Immature natural killer cell (primary cell): ENCODE results near the gene DNAH3. TPM values are rescaled to one million over a fixed set of nuclear protein-coding genes. Genes with fewer than 3 reads are reported as not detected.

Experiments
- DNase-seq, 3 donors: peaks; one replicate each; pipeline ENCODE4 v3.0.0; 2022; ENCODE audit warnings: mixed read lengths in 1 of 3
- H3K27ac Mint-ChIP-seq, 6 donors: one replicate each; pipeline ENCODE4 v1.8.0; 2020; ENCODE audit warnings: mixed read lengths in 6 of 6, mild to moderate bottlenecking in 5 of 6, inconsistent platforms in 4 of 6, moderate library complexity in 3 of 6
- H3K27me3 Mint-ChIP-seq, 3 donors: one replicate each; pipeline ENCODE4 v1.8.0; 2020 to 2021; ENCODE audit warnings: low read depth in 3 of 3, mild to moderate bottlenecking in 3 of 3, mixed read lengths in 3 of 3, moderate library complexity in 3 of 3, inconsistent platforms in 1 of 3
- H3K36me3 Mint-ChIP-seq, 3 donors: one replicate each; pipeline ENCODE4 v1.8.0; 2020; ENCODE audit warnings: mixed read lengths in 3 of 3, inconsistent platforms in 2 of 3, mild to moderate bottlenecking in 2 of 3
- H3K4me1 Mint-ChIP-seq, 2 donors: one replicate each; pipeline ENCODE4 v1.8.0; 2020; ENCODE audit warnings: inconsistent platforms in 2 of 2, mild to moderate bottlenecking in 2 of 2, mixed read lengths in 2 of 2, moderate library complexity in 1 of 2
- H3K4me3 Mint-ChIP-seq, 5 donors: one replicate each; pipeline ENCODE4 v1.8.0; 2020; ENCODE audit warnings: mild to moderate bottlenecking in 5 of 5, mixed read lengths in 5 of 5, inconsistent platforms in 3 of 5, moderate library complexity in 3 of 5
- H3K9me3 Mint-ChIP-seq, 6 donors: one replicate each; pipeline ENCODE4 v1.8.0; 2020; ENCODE audit warnings: mild to moderate bottlenecking in 6 of 6, mixed read lengths in 6 of 6, inconsistent platforms in 4 of 6, moderate library complexity in 3 of 6
- polyA plus RNA-seq, 3 donors: library from polyadenylated mRNA; unstranded; fragments of 300-500 nt; fragmentation: Illumina TruSeq; gene quantifications; one replicate each; pipeline ENCODE4 v1.2.3, GENCODE V29; 2021

DNAH3 gene
- polyA plus RNA-seq, 3 donors from 2014 or later: 0.02 TPM; not detected in 2

DNA sequence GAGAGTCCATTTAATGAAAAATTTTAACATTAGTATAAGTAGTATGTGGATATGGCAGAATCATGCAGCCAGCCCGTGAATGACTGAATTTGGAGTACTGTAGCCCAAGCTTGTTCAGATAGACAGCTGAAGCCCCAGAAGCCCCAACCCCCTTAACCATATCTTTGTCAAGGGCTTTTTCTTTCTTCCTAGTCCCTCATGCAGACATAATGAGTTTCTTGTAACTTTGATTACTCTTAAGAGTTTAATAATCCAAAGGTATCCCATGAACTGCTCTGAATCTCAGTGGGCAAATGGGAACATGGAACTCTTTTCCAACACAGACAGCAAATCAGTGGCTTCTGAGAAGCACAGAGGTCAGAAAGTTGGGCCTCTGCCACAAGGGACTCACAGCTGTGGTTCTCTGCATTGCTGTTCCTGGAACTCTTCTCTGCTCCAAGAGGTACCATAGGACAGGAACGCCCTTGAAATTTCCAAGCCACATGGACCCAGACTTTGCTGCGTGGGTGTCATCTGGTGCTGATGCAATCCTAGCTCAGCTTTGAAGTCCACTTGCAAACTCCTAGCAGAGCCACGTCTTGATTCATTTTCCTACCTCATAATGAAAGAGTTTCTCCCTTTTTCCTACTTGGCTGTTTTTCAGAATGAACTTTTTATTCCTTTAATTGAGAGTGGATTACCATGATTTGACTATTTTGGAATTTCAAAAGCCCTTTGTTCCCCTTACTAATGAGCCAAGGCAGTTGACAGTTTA is 232.0 kb downstream of the DNAH3 start:
- no peak overlapping the region for H3K27ac Mint-ChIP-seq

DNA sequence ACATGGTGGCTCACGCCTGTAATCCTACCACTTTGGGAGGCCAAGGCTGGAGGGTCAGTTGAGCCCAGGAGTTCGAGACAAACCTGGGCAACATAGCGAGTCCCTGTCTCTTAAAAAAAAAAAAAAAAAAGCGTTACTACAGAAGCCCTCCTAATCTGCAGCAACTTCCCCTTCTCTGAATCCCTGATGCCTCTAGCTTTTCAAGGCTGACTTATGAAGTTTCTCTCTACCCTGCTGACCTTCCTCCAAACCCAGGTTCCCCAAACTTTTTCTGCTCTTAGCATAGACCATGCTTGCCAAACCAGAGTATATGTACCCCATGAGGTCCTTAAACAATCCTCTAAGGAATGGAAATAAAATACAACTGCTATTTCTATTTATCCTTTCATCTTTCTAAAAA is 233.7 kb downstream of the DNAH3 start:
- Mint-ChIP-seq H3K27me3 (no peaks in the 10 kb centered on the region), H3K4me1 (peaks cover 0 to 3% of the 10 kb centered on the region in 2 donors), H3K4me3 (no peak overlapping the region), H3K27ac (no peak overlapping the region), H3K9me3 (no peaks in the 10 kb centered on the region), H3K36me3 (peaks cover 4 to 22% (median 21%) of the 10 kb centered on the region in 3 donors)
- DNase-seq: no peak

More for the DNA sequence above, 232.0 kb downstream of the DNAH3 start:
- no peak overlapping the region for H3K4me3 Mint-ChIP-seq
- peaks cover 0 to 3% (median 0%) of the 10 kb centered on the region in 3 donors for H3K27me3 Mint-ChIP-seq
- no peak for DNase-seq
- peaks cover 8 to 25% (median 25%) of the 10 kb centered on the region in 3 donors for H3K36me3 Mint-ChIP-seq
- H3K4me1 Mint-ChIP-seq: peaks cover 0 to 3% of the 10 kb centered on the region in 2 donors
- H3K9me3 Mint-ChIP-seq: no peaks in the 10 kb centered on the region

DNA sequence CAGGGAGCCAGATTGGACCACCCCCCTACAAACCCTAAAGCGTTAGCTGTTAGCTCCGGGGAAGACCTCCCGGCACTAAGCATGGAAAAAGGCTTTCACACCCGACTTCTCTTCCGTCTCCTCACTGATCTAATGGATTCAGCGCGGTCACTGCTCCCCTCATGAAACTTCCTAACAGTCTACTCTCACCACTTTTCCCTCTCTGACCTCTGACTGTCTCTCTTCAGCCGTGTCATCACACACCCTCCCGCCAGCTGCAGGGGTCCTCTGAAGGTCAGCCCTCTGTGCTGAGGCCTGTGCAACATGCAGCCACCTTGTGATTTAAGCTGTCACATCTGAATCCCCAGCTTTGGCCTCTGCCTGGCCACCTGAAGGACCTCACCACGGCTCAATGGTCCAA is 234.4 kb downstream of the DNAH3 start:
- H3K27ac Mint-ChIP-seq: peak overlapping the region in 1 of 6 donors; percentile 35
- no peak overlapping the region for H3K4me3 Mint-ChIP-seq

DNA sequence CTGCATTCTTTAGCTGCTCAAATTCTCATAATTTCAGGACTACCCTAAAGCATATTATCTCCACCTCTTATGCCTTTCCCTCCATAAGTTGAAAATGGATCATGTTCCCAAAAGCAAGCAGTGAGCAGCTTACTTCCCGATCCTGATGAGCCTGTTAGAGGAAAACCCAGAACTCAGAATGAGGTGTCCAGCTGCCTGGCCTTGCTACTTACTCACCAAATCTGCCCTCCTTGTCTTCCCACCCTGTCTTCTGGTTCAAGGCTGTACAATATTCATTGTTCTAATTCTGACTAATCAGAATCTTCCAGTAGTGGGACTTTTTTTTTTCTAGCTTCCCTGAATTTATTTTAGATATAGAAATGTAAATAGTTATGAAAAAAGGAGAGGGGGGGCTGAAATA is 239.3 kb downstream of the DNAH3 start:
- no peak for DNase-seq
- no peaks in the 10 kb centered on the region for H3K9me3 Mint-ChIP-seq
- H3K27me3 Mint-ChIP-seq: peaks cover 0 to 1% (median 0%) of the 10 kb centered on the region in 3 donors
- H3K4me1 Mint-ChIP-seq: peaks cover 0 to 2% of the 10 kb centered on the region in 2 donors
- H3K4me3 Mint-ChIP-seq: no peak overlapping the region
- H3K27ac Mint-ChIP-seq: peak overlapping the region in 1 of 6 donors; percentile 37
- peaks cover 3 to 7% (median 7%) of the 10 kb centered on the region in 3 donors for H3K36me3 Mint-ChIP-seq

More for the DNA sequence above, 234.4 kb downstream of the DNAH3 start:
- Mint-ChIP-seq H3K4me1 (peaks cover 0 to 3% of the 10 kb centered on the region in 2 donors), H3K36me3 (peaks cover 4 to 22% (median 21%) of the 10 kb centered on the region in 3 donors), H3K27me3 (peaks cover 0 to under 1% (median 0%) of the 10 kb centered on the region in 3 donors), H3K9me3 (no peaks in the 10 kb centered on the region)
- no peak for DNase-seq

DNA sequence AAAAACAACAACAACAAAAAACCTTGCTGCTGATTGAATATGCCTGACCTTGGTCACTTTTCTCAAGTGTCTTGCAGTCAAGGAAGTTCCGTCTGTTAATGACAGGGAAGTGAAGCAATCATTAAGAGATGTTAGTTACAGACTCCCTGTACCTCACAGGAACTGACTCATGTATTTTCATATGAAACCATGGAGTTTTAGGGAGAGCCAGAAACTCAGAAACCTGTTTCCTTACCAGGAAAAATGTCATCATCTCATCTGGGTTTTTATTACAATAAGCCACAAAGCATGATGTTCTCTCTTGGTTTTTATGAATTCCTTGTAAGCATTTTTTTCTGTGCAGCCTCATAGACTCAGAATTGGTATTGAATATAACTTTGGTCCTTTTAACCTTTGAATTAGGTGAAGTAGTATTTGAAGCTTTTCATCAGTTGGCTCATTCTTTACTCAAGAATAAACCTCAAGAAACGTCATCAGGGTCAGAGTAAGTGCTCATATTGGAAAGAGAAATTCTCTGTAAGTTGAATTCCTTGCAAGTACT is 239.8 kb downstream of the DNAH3 start:
- no peak overlapping the region for H3K27ac Mint-ChIP-seq
- no peak overlapping the region for H3K4me3 Mint-ChIP-seq
- no peak for DNase-seq
- no peaks in the 10 kb centered on the region for H3K9me3 Mint-ChIP-seq
- H3K27me3 Mint-ChIP-seq: peaks cover 0 to 1% (median 0%) of the 10 kb centered on the region in 3 donors
- peaks cover 0 to 5% (median 4%) of the 10 kb centered on the region in 3 donors for H3K36me3 Mint-ChIP-seq
- H3K4me1 Mint-ChIP-seq: peaks cover 0 to 3% of the 10 kb centered on the region in 2 donors

DNA sequence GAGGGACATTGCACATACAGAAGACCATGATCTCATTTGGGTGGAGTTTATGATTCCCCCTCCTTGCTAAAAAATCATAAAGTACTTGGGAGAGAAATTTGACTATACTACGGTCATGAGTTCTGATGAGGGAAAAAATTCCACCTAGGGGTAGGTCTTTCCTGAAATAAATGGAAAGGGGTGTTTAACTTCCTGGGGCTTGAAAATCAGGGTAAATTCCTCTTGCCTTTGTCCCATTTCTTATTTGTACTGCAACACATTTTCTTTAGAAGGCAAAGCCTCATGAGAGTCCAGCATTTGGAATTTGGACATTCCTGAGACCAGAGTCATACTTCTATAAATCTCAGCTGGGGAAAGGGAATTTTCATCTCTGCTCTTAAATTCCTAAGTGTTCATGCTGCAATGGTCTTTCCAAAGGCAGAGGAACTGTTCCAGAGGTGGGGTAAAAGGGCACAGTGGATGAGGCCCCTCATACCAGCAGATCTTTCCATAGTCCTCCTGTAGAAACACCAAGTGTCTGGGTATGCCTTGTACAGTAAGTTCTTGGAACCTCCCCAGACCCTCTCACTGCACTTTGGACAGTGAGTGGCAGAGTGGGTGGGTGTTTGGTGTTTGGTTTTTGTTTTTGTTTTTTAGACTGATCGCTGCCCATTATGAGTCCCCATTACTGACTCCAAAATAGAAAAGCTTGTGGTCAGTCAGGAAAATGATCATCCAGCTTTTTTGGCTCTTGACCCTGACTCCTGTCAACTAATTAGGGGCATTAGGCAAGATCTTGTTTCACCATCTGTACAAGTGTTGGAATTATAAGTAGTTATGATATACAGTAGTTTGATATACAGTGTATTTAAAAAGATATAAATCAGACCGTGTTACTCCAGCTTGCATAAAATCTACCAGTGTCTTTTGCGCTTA is 244.0 kb downstream of the DNAH3 start:
- H3K27ac Mint-ChIP-seq: peak overlapping the region in 1 of 6 donors; percentile 58
- no peak overlapping the region for H3K4me3 Mint-ChIP-seq
- H3K9me3 Mint-ChIP-seq: no peaks in the 10 kb centered on the region
- no peaks in the 10 kb centered on the region for H3K36me3 Mint-ChIP-seq
- no peak for DNase-seq
- peaks cover 34 to 38% of the 10 kb centered on the region in 2 donors for H3K4me1 Mint-ChIP-seq
- peaks cover 3 to 6% (median 3%) of the 10 kb centered on the region in 3 donors for H3K27me3 Mint-ChIP-seq

DNA sequence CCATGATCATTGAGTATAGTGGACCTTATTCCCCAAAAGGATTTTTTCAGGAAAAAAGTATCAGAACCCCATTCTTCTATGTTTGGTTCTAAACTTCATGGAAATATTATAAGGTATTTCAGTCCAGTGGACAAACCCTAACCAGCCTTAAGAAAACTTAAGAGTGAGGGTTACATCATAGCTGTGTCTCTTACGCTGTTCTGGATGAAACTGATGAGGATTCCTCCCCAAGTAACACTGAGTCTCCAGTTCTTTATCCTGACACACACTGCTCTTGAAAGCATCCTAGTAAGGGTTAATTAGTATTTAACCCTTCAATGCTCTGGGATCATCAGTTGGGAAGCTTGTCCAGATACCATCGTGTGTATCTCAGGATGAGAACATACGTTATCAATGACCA is 245.1 kb downstream of the DNAH3 start:
- no peaks in the 10 kb centered on the region for H3K36me3 Mint-ChIP-seq
- H3K4me3 Mint-ChIP-seq: no peak overlapping the region
- peaks cover 42 to 47% of the 10 kb centered on the region in 2 donors for H3K4me1 Mint-ChIP-seq
- no peaks in the 10 kb centered on the region for H3K9me3 Mint-ChIP-seq
- H3K27me3 Mint-ChIP-seq: peaks cover 3 to 13% (median 7%) of the 10 kb centered on the region in 3 donors
- no peak for DNase-seq
- H3K27ac Mint-ChIP-seq: peak overlapping the region in 3 of 6 donors; percentile 6 to 98 (median 58)

DNA sequence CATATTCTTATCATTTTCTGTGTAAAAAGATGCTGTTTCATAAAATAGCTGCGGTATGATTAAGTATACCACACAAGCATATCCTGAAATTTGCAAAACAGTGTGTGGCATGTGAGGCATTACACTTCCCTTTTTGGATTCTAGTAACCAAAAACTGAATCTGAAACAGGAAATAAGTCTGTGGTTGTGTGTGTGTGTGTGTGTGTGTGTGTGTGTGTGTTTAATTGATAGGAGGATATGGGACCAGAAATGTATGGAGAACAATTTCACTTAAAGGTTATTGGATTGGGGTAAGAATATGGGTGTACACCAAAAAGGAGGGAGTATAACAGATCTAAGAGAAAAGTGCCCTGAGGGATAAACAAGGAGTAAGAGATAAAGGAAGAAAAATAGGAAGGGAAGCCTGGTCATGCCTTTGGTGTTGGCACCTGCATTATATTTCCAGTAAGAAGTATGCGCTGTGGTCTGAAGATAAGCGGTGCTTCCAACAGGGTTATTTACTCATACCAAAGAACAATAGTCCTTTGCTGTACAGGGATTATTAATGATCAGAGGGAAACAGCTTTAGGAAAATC is 246.1 kb downstream of the DNAH3 start:
- peak; percentile 34 to 52 (median 44) for DNase-seq
- Mint-ChIP-seq H3K9me3 (no peaks in the 10 kb centered on the region), H3K36me3 (no peaks in the 10 kb centered on the region), H3K27ac (peak overlapping the region; percentile 70 to 98 (median 89)), H3K27me3 (peaks cover 10 to 23% (median 17%) of the 10 kb centered on the region in 3 donors), H3K4me3 (peak overlapping the region; percentile 1 to 59 (median 42)), H3K4me1 (peaks cover 44 to 54% of the 10 kb centered on the region in 2 donors)

DNA sequence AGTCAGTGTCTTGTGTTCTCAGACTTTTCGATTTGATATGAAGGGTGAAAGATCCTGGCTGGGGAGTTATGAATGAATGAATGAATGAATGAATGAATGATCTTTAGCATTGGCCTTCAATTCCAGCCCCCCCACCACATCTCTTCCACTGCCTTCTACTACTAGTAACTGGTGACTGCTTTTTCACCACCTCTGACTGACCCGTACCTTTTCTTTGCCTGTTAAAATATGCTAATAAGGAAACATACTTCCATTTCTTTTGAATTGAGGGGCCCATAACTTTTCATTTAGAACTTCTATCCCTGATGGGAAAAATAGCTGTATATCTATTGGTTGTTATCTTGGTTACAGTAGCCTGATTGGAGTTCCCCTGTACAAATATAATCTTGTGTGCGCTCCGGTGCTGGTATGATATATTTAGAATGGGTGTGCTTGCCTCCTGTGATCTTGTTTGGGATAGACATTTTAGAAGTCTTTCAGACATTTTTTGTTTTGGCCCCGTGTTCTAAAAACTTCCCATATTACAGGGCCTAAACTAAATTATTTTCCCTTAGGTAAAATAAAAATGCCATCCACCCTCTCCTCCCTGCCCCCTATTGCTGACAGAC is 246.6 kb downstream of the DNAH3 start:
- H3K36me3 Mint-ChIP-seq: no peaks in the 10 kb centered on the region
- DNase-seq: no peak
- peaks cover 50 to 60% of the 10 kb centered on the region in 2 donors for H3K4me1 Mint-ChIP-seq
- H3K27me3 Mint-ChIP-seq: peaks cover 10 to 25% (median 17%) of the 10 kb centered on the region in 3 donors
- no peaks in the 10 kb centered on the region for H3K9me3 Mint-ChIP-seq
- H3K27ac Mint-ChIP-seq: peak overlapping the region; percentile 70 to 98 (median 89)
- H3K4me3 Mint-ChIP-seq: peak overlapping the region; percentile 29 to 59 (median 42)

DNA sequence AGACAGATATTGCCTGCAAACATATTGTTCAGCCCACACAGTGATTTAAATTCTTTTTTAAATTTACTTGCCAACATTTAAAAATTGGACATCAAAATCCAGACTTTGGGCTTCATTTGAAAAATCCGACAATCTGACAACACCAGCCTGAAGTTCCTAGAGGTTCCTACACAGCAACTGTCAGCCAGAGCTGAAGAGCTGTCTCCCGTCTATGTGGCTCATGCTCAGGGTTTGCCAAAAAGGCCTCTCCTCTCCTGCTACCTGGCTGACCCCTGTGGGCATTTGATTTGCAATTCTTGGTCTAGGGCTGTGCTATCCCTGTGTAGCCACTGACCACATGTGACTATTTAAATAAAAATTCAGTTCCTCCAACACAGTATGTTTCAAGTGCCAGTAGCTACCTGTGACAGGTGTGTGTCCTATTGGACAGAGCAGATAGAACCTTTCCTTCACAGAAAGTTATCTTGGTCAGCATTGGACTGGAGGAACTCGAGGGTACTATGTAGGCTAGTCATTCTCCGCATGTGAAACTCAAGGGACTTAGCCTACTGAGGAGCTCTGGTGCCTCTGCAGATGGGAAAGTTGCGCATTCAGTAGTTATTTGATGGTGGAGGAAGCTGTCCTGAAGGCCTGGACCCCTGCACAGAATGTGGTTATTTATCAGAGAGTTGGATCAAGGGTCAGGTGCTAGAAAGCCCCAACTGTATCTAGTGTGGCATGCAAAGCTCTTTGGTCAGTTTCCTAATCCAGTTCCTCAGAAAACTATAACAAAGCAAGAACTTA is 247.3 kb downstream of the DNAH3 start:
- H3K27me3 Mint-ChIP-seq: peaks cover 10 to 25% (median 17%) of the 10 kb centered on the region in 3 donors
- peaks cover 56 to 67% of the 10 kb centered on the region in 2 donors for H3K4me1 Mint-ChIP-seq
- peak overlapping the region; percentile 84 to 99 (median 94) for H3K27ac Mint-ChIP-seq
- DNase-seq: no peak
- peak overlapping the region in 3 of 5 donors; percentile 15 to 38 (median 33) for H3K4me3 Mint-ChIP-seq
- H3K36me3 Mint-ChIP-seq: no peaks in the 10 kb centered on the region
- H3K9me3 Mint-ChIP-seq: no peaks in the 10 kb centered on the region

DNA sequence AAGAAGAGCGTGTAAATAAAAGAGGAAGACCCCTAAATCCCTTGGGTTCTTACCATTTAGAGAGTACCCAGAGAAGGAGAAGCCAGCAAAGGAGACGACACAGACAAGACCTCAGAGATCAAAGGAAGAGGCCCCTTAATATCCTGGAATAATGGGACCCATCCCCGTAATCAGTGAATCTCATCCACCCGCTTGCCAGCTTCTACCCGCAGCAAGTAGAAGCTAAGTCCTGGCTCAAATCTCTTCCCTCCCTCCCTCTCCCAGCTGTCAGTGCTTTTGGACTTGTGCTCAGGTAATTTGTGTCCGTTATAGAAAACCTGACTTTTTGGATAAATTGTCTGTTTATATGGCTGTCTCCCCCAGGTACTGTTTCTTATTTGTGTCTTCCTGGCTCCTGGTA is 248.2 kb downstream of the DNAH3 start:
- no peak for DNase-seq
- H3K27ac Mint-ChIP-seq: peak overlapping the region; percentile 97 to 99 (median 98)
- peaks cover 10 to 25% (median 17%) of the 10 kb centered on the region in 3 donors for H3K27me3 Mint-ChIP-seq
- H3K36me3 Mint-ChIP-seq: no peaks in the 10 kb centered on the region
- H3K9me3 Mint-ChIP-seq: no peaks in the 10 kb centered on the region
- H3K4me3 Mint-ChIP-seq: peak overlapping the region in 4 of 5 donors; percentile 38 to 95 (median 70)
- peaks cover 62 to 76% of the 10 kb centered on the region in 2 donors for H3K4me1 Mint-ChIP-seq

DNA sequence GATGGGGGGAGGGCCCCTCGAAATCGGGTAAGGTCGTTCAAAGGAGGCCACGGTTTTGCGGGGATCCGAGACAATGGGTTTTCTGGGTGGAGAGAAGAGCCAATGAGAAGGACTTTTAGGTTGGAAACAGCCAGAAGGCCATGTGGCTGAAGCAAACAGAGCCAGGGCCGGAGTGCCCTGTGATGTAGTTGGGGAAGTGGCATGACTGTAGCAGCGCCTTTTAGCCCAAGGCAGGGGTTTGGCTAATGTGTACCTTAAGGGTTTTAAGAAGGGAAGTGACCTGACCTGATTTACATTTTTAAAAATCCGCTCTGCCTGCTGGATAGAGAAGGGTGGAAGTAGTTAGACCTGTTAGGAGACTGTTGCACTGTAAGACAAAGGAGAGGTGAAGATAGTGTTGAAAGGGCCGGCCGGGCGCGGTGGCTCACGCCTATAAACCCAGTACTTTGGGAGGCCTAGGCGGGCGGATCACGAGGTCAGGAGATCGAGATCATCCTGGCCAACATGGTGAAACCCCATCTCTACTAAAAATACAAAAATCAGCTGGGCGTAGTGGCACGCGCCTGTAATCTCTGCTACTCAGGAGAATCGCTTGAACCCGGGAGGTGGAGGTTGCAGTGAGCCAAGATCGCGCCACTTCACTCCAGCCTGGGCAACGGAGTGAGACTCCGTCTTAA is 249.1 kb downstream of the DNAH3 start:
- H3K27me3 Mint-ChIP-seq: peaks cover 10 to 25% (median 17%) of the 10 kb centered on the region in 3 donors
- H3K4me1 Mint-ChIP-seq: peaks cover 62 to 77% of the 10 kb centered on the region in 2 donors
- peak in 2 of 3 donors; percentile 35 to 42 for DNase-seq
- peak overlapping the region; percentile 92 to 96 (median 95) for H3K4me3 Mint-ChIP-seq
- H3K9me3 Mint-ChIP-seq: no peaks in the 10 kb centered on the region
- peak overlapping the region; percentile 97 to 99 (median 98) for H3K27ac Mint-ChIP-seq
- H3K36me3 Mint-ChIP-seq: no peaks in the 10 kb centered on the region
